Central memory CD4-positive, alpha-beta T cell (primary cell): ENCODE measurements around the gene CEP295NL.

ENCODE experiments used
- DNase-seq: peaks from one replicate; pipeline ENCODE4 v3.0.0; 2022

CEP295NL gene

DNA sequence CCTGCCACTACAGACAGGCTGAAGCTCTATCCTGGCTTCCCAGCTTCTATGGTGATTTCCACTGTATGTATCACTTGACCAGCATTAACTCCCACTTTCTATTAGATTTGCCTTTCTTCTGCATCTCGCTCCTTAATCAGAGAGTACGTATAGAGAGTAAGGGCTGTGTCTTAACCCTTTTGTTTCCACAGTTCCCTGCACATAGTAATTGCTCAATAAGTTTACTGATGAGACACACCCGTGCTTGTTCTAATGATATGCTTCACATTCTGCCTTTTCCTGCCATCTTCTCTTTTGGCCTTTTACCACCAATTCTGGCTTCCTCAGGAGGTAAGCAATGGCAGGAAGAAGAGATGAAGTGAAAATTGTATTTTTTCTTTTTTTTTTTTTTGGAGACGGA, 41.8 kb downstream of the CEP295NL start:
- DNase-seq: no peak

DNA sequence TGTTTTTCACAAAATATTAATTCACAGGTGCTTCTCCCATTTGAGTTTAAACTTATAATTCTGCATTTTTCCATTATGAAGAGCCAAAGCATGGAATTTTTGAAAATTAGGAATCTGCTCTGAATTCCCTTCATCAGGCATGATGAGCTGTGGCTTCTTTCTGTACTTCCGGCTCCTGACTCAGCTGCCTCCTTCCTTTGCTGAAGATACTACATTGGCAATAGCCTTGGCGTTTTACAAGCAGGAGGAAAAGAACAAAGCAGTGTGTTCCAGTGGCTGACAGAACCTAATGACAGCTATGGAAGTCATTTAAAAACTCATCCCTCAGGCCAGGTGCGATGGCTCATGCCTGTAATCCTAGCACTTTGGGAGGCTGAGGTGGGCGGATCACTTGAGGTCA, 44.0 kb downstream of the CEP295NL start:
- no peak for DNase-seq

DNA sequence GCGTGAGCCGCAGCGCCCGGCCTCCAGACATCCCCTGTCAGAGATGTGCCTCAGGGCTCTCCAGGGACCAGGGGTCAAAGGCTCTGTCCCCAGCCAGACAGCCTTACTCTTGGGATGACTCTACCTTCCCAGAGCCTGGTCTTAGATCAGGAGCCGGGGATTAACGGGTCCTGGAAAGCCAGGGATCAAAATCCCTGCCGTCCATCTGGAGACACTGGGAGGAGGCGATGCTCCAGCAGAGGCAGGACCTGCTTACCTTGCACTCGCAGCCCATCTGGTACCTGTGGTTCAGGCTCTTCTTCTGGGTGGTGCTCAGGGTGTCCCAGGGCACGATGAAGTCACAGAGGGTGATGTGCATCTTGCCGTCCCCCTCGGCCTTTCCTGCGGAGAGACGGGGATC, 45.7 kb downstream of the CEP295NL start:
- DNase-seq: no peak

- no peak for DNase-seq
Observed at GRCh38 chr17:78855561-78856165, 47.3 kb downstream of the CEP295NL start.

DNA sequence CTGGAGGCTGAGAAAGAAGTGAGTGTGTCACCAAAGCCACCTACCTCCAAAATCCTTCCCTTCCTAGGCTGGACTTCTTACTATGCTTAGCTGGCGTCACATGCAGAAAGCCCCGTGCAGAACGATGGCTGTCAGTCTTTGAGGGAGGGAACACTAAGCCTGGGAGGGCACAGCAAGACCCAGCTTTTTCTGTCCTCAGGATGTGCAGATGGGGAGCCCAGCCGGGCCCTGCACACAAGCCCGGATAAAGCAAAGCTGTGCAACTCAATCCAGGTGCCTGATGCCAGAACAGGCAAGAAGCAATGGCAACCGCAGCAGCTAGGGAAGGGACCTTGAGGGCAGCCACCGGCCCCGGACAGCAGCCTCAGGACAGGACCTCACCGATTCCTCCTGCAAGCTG, 48.5 kb downstream of the CEP295NL start:
- no peak for DNase-seq

DNA sequence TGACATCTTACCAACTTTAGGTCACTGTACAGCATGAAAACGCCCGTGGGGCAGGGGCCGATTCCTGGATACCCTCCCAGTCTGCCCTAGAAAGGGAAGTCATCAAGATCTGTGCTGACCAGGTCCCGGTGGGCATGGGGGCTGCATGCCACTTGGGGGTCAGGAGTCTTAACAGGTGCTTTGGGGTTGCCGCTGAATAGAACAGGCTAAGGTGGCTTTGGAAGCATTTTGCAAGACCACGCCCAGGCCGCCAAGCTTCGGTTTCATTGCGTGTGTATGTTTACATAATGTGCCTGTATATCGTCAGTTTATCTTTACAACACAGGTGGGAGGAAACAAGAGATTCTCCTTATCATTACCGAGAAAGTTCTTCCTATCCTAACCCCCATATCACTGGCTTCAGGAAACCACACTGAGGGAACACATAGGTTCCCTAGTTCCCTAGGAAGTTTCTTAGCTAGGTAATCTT, 49.0 kb downstream of the CEP295NL start:
- no peak for DNase-seq

- no peak for DNase-seq
Observed at GRCh38 chr17:78852709-78853121, 50.3 kb downstream of the CEP295NL start.

DNA sequence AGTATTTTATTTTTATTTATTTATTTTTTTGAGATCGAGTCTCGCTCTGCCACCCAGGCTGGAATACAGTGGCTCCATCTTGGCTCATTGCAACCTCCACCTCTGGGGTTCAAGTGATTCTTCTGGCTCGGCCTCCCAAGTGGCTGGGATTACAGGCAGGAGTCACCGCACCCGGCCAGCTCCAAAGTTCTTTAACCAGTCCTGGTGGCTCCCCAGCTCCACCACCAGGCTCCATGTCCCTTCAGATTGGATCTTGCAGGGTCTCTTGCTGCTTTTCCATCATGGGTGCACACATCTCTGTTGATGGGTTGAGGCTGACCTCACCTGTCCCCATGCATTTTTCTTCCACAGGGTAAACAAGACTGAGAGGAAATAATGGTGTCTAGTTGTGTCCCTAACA, 54.0 kb downstream of the CEP295NL start:
- no peak for DNase-seq

DNA sequence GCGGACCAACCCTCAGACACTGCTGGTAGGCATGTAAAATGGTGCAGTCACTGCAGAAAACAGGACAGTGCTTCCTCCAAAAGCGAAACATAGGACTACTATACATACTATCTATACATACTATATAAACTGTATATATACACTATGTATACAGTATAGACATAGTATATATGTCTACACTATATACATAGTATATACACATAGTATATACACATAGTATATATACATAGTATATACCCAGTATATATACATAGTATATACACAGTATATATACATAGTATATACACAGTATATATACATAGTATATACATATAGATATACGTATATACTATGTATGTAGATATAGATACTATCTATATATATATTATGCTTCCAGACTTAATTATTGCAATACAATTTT, 55.9 kb downstream of the CEP295NL start:
- DNase-seq: no peak

DNA sequence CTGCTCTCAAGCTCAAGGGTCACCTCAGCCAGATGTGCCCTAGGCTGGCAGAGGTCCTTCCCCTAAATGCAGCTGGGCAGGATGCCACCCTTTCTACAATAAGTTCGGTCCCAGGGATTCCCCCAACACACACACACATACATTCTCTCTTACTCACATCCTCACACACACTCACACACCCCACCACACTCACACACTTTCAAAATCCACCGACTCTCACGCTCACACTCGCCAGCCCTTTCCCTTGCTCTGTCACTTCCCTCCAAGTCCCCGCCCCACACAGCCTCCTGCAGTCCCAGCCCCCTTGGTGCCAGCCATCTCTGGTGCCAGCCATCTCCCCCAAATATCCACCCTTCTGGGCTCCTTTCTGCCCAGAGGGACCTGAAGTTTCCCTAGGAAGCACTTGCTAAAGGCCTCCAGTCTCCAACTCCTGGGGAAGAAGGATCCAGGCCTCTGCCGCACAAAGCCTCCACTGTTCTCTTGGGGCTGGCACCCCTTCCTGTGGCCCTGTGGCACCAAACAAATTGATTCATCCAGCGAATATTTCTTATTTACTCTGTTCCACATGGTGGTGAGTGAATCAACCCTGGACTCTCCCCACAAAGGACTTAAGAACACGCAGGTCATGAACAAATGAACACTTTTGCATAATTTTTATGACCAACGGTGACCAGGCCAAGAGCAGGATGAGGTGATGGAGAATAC, 58.5 kb downstream of the CEP295NL start:
- no peak for DNase-seq

- DNase-seq: peak; percentile 58
Observed at GRCh38 chr17:78842881-78843565, 60.0 kb downstream of the CEP295NL start.

- peak; percentile 99 for DNase-seq
Observed at GRCh38 chr17:78840780-78841611, 62.0 kb downstream of the CEP295NL start, which contains the start of gene USP36. Gene USP36, minus strand, starts transcription at chr17:78840814. Its CDS starts 4,451 bp downstream, at chr17:78836363.
